B cell (primary cell): Measurements from ENCODE around the gene ZSCAN10. TPM values are rescaled to one million over a fixed set of nuclear protein-coding genes. Genes with fewer than 3 reads are reported as not detected.

Experiments used
- ATAC-seq: fragments of 200-7000 bp; cut with Tn5 transposase; one replicate; pipeline ENCODE4 v1.10.0; 2021; ENCODE audit warnings: low read depth, mild to moderate bottlenecking, moderate number of reproducible peaks, moderate library complexity
- CTCF ChIA-PET: fragments of 350-600 bp; sonication (Branson Sonifier 250); formaldehyde crosslinking; loops from one replicate; lab custom pipeline; 2021; ENCODE audit warnings: antibody characterized with exemption, inconsistent platforms; lab: Charles Lee
- POLR2A ChIA-PET: fragments of 350-600 bp; sonication (Branson Sonifier 250); formaldehyde crosslinking; loops from one replicate; lab custom pipeline; 2021; ENCODE audit warnings: antibody characterized with exemption; lab: Charles Lee
- DNase-seq: peaks from one replicate; pipeline ENCODE4 v3.0.0; 2013
- H2AFZ ChIP-seq: 2 replicates; pipeline ENCODE4 v1.6.1; 2012; ENCODE audit warnings: mild to moderate bottlenecking, low read depth, low read length; ENCODE audit not compliant: insufficient read depth, poor library complexity, severe bottlenecking
- H3K27ac ChIP-seq, 2 donors: 1 replicate in 1 of 2; 2 replicates in 1 of 2; pipeline ENCODE4 v1.5.1; 2012 to 2013; ENCODE audit warnings: low read length in 2 of 2, mild to moderate bottlenecking in 2 of 2, moderate library complexity in 1 of 2
- H3K27me3 ChIP-seq, 4 experiments: fragments of 200-600 bp in 1 of 4; sonication (generic) in 1 of 4; replicated peaks in 1 of 4; 1 replicate in 2 of 4; 2 replicates in 2 of 4; pipeline versions ENCODE4 v1.6.1 to v1.7.0; 2013 to 2016; ENCODE audit warnings: low read length in 3 of 4, mild to moderate bottlenecking in 2 of 4, mixed read lengths in 1 of 4, moderate library complexity in 1 of 4; ENCODE audit not compliant: insufficient read depth in 4 of 4, control insufficient read depth in 3 of 4; ENCODE audit errors: control extremely low read depth in 1 of 4
- H3K36me3 ChIP-seq, 2 experiments: replicated peaks in 1 of 2; 1 replicate in 1 of 2; 2 replicates in 1 of 2; pipeline versions ENCODE4 v1.6.1 to v1.7.1; 2013; ENCODE audit warnings: low read length in 1 of 2; ENCODE audit not compliant: insufficient read depth in 2 of 2, control insufficient read depth in 1 of 2; ENCODE audit errors: control extremely low read depth in 1 of 2, extremely low read depth in 1 of 2
- H3K4me1 ChIP-seq, 2 donors: fragments of 200-600 bp in 1 of 2; sonication (generic) in 1 of 2; 1 replicate in 1 of 2; 2 replicates in 1 of 2; pipeline versions ENCODE4 v1.5.1 to v1.6.1; 2013 to 2017; ENCODE audit warnings: low read length in 2 of 2; ENCODE audit not compliant: control insufficient read depth in 2 of 2, insufficient read depth in 2 of 2
- H3K4me2 ChIP-seq: replicated peaks from 2 replicates; pipeline ENCODE3; 2012; ENCODE audit warnings: mild to moderate bottlenecking, low read depth, low read length; ENCODE audit not compliant: poor library complexity, severe bottlenecking
- H3K4me3 ChIP-seq, 5 experiments: fragments of 200-600 bp in 1 of 5; sonication (generic) in 1 of 5; 1 replicate in 3 of 5; 2 replicates in 2 of 5; pipeline versions ENCODE4 v1.5.1 to v1.7.0; 2011 to 2016; ENCODE audit warnings: low read length in 4 of 5, mild to moderate bottlenecking in 4 of 5, low read depth in 2 of 5, control low read depth in 1 of 5, moderate library complexity in 1 of 5; ENCODE audit not compliant: insufficient read depth in 1 of 5; ENCODE audit errors: control extremely low read depth in 1 of 5, extremely low read depth in 1 of 5
- H3K79me2 ChIP-seq: fragments of 200-600 bp; sonication (generic); one replicate; pipeline ENCODE4 v1.6.0; 2016; ENCODE audit warnings: low read length; ENCODE audit not compliant: control insufficient read depth, insufficient read depth
- H3K9ac ChIP-seq: fragments of 200-600 bp; sonication (generic); 2 replicates; pipeline ENCODE4 v1.6.1; 2017; ENCODE audit warnings: mild to moderate bottlenecking, low read length, moderate library complexity
- H3K9me3 ChIP-seq, 3 donors: one replicate each; pipeline versions ENCODE4 v1.6.1 to v1.7.1; 2013; ENCODE audit warnings: low read length in 2 of 3; ENCODE audit not compliant: control insufficient read depth in 2 of 3, insufficient read depth in 1 of 3; ENCODE audit errors: control extremely low read depth in 1 of 3
- H4K20me1 ChIP-seq: 2 replicates; pipeline ENCODE4 v1.6.0; 2012; ENCODE audit warnings: mild to moderate bottlenecking, low read length; ENCODE audit not compliant: insufficient read depth, control insufficient read depth, poor library complexity, severe bottlenecking
- H3K27ac Mint-ChIP-seq: one replicate; pipeline ENCODE4 v1.8.0; 2021; ENCODE audit warnings: mixed read lengths
- H3K27me3 Mint-ChIP-seq: one replicate; pipeline ENCODE4 v1.8.0; 2021; ENCODE audit warnings: mixed read lengths
- H3K4me1 Mint-ChIP-seq: one replicate; pipeline ENCODE4 v1.8.0; 2021; ENCODE audit warnings: mixed read lengths
- H3K4me3 Mint-ChIP-seq: one replicate; pipeline ENCODE4 v1.8.0; 2021; ENCODE audit warnings: mixed read lengths
- H3K9me3 Mint-ChIP-seq: one replicate; pipeline ENCODE4 v1.8.0; 2022; ENCODE audit warnings: mixed read lengths; ENCODE audit not compliant: insufficient read depth
- CTCF ChIP-seq: fragments of 200-600 bp; IDR thresholded peaks from one replicate; pipeline ENCODE4 v1.8.0; 2022; ENCODE audit warnings: antibody characterized with exemption, mild to moderate bottlenecking
- EZH2 ChIP-seq: IDR thresholded peaks from 2 replicates; pipeline ENCODE4 v1.6.1; 2012; ENCODE audit warnings: borderline replicate concordance, low read depth, mild to moderate bottlenecking, moderate library complexity, low read length; ENCODE audit not compliant: insufficient read depth, poor library complexity, severe bottlenecking
- WGBS: methylation state at CpG from one replicate; pipeline ENCODE4 v1.1.5; 2013; ENCODE audit warnings: missing lambda C conversion rate; ENCODE audit not compliant: insufficient coverage; 5-methylcytosine and 5-hydroxymethylcytosine counted together
- intact Hi-C: fragments of 100-400 bp; cut with micrococcal nuclease; formaldehyde crosslinking; loops from one replicate; pipeline ENCODE4 v1.10.0; 2022
- polyA plus RNA-seq: library from polyadenylated mRNA; depleted of rRNA; stranded (reverse); fragments of >200 nt; gene quantifications from 2 replicates; pipeline ENCODE4 v1.2.3, GENCODE V29; 2012
- total RNA-seq, 2 donors: library from RNA; stranded (reverse); fragments of 120-200 nt in 1 of 2; gene quantifications; 1 replicate in 1 of 2; 2 replicates in 1 of 2; pipeline versions ENCODE4 v1.2.3 to v1.2.4, GENCODE V29; 2013 to 2022

Gene ZSCAN10
- total and polyA plus RNA-seq, 2 donors (not counting 1 experiment from before 2014, with no cell fraction given) = not detected

DNA sequence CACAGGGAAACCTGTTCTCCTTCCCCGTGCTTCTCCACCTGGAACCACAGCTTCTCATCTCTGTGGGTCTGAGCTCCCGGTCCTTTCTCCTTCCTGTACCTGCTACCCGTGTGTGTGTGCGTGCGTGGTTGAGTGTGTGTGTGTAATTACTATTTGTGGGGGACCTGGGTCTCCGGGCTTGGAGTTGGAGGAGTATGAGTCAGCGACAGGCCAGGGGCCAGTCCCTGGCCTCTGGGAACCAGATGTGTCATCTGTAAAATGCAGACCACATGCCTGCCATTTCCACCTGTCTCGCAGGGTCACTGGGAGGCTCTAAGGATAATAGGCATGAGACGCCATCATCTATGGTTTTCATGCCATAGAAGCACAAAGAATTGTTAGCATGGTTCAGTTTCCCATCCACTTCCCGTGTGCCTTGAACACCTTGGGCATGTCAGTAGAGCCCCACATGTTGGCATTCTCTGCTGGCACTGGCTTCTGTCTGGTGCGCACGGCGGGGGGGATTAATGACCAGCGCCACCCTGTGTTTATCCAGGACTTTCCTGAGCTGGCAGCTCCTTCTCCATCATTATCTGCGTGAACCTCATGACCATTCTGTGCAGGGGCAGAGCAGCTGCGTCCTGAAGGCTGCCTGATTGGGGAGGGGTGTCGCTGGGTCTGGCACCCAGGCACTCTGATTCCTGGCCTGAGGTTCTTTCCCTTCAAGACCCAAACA lies 14.8 kb upstream of the ZSCAN10 start:
- peaks cover 1% of the 10 kb centered on the region for H3K4me1 Mint-ChIP-seq
- POLR2A ChIA-PET = no interaction called here

More for the DNA sequence above, 14.8 kb upstream of the ZSCAN10 start:
- Histone ChIP-seq H3K4me3 (no peak overlapping the region), H3K9ac (no peak overlapping the region), H3K27ac (no peak overlapping the region), H3K79me2 (no peaks in the 10 kb centered on the region), H4K20me1 (no peaks in the 10 kb centered on the region), H3K4me2 (no peak overlapping the region), H3K27me3 (peaks cover 0 to 30% (median 3%) of the 10 kb centered on the region in 4 experiments), H3K9me3 (no peaks in the 10 kb centered on the region), H3K36me3 (no peaks in the 10 kb centered on the region), H3K4me1 (no peaks in the 10 kb centered on the region), H2AFZ (no peak overlapping the region)
- ATAC-seq = no peak
- intact Hi-C loops = no loop called here
- CTCF ChIA-PET = interaction anchor here (1.2 to 1.6 kb wide), 2 partner anchors 11 to 15 kb away, joined by 3 to 5 read pairs; partner anchors contain the start of gene ZSCAN10
- WGBS = 83% methylated on average over 12 of the region's 17 CpGs
- Mint-ChIP-seq H3K4me3 (no peak overlapping the region), H3K27me3 (peaks cover 22% of the 10 kb centered on the region), H3K27ac (no peak overlapping the region), H3K9me3 (no peaks in the 10 kb centered on the region)
- TF ChIP-seq EZH2 (no peak), CTCF (no peak)
- no peak for DNase-seq
